GM12878 (cell line): Measurements from ENCODE around the gene NLGN1.

ENCODE experiments used
- EGR1 ChIP-seq, 2 experiments: IDR thresholded peaks; 1 replicate in 1 of 2; 2 replicates in 1 of 2; pipeline ENCODE4 v1.6.1; 2011 to 2012; ENCODE audit warnings: low read depth in 2 of 2, low read length in 2 of 2, borderline replicate concordance in 1 of 2, mild to moderate bottlenecking in 1 of 2, moderate library complexity in 1 of 2
- EP300 ChIP-seq, 2 experiments: fragments of 150-350 bp in 1 of 2; IDR thresholded peaks; 2 replicates each; pipeline ENCODE4 v1.6.1; 2011 to 2012; ENCODE audit warnings: low read depth in 2 of 2, low read length in 2 of 2, borderline replicate concordance in 1 of 2, improper control_type of control experiment in 1 of 2, inconsistent platforms in 1 of 2; ENCODE audit not compliant: control insufficient read depth in 1 of 2
- JUND ChIP-seq: IDR thresholded peaks from 2 replicates; pipeline ENCODE4 v1.6.1; 2012; ENCODE audit warnings: low read depth, mild to moderate bottlenecking, low read length, improper control_type of control experiment, moderate library complexity
- NRF1 ChIP-seq: conservative IDR thresholded peaks from 2 replicates; pipeline ENCODE4 v1.6.1; 2011; ENCODE audit warnings: mild to moderate bottlenecking, low read depth, low read length, improper control_type of control experiment
- POLR2AphosphoS2 ChIP-seq: IDR thresholded peaks from 2 replicates; pipeline ENCODE4 v1.6.1; 2011; ENCODE audit warnings: low read depth, mild to moderate bottlenecking, low read length, improper control_type of control experiment, moderate library complexity
- STAT3 ChIP-seq: IDR thresholded peaks from 2 replicates; pipeline ENCODE4 v1.6.1; 2011; ENCODE audit warnings: low read depth, low read length, improper control_type of control experiment
- SUZ12 ChIP-seq: fragments of 200-600 bp; sonication (generic); IDR thresholded peaks from one replicate; pipeline ENCODE4 v1.6.1; 2018; ENCODE audit warnings: antibody characterized with exemption, mild to moderate bottlenecking; ENCODE audit not compliant: unreplicated experiment
- TF ChIP-seq, protein P1 (sequence below), 3 experiments: IDR thresholded peaks in 2 of 3; conservative IDR thresholded peaks in 1 of 3; 2 replicates each; pipeline ENCODE4 v1.5.1; 2011; ENCODE audit warnings: low read depth in 3 of 3, low read length in 3 of 3, mild to moderate bottlenecking in 3 of 3, control low read depth in 2 of 3, moderate library complexity in 2 of 3, inconsistent platforms in 1 of 3, mixed read lengths in 1 of 3; ENCODE audit not compliant: control insufficient read depth in 2 of 3, insufficient read depth in 1 of 3; ENCODE audit errors: extremely low read depth in 1 of 3
- TF ChIP-seq, protein P2 (sequence below): IDR thresholded peaks from 2 replicates; pipeline ENCODE4 v1.6.1; 2012; ENCODE audit warnings: low read depth, low read length, improper control_type of control experiment

DNA sequence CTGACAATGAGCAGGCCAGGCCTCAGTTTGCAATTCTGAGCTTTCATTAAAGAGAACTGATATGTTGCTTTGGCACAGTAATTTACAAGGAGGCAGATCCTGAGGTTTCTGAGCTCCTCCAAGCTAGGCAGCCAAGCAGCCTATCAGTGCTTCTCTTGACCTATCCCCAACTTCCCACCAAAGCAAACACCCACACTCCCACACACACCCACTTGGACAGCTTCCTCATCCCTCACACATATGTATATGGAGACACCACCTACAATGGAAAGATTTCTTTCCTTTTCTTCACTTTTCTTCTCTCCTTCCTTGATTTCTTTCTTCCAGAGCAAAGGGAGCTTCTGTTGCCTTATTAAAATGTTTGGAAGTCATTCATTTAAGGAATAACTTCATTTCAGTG, 217.0 kb downstream of the NLGN1 start:
- TF ChIP-seq, protein P1, sequence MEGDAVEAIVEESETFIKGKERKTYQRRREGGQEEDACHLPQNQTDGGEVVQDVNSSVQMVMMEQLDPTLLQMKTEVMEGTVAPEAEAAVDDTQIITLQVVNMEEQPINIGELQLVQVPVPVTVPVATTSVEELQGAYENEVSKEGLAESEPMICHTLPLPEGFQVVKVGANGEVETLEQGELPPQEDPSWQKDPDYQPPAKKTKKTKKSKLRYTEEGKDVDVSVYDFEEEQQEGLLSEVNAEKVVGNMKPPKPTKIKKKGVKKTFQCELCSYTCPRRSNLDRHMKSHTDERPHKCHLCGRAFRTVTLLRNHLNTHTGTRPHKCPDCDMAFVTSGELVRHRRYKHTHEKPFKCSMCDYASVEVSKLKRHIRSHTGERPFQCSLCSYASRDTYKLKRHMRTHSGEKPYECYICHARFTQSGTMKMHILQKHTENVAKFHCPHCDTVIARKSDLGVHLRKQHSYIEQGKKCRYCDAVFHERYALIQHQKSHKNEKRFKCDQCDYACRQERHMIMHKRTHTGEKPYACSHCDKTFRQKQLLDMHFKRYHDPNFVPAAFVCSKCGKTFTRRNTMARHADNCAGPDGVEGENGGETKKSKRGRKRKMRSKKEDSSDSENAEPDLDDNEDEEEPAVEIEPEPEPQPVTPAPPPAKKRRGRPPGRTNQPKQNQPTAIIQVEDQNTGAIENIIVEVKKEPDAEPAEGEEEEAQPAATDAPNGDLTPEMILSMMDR (IDR thresholded peaks at IDR 0.05 in 2 of 3, conservative IDR thresholded peaks at IDR 0.05 in 1 of 3; ENCODE audit: control insufficient read depth in 2 of 3, extremely low read depth in 1 of 3, insufficient read depth in 1 of 3, low read depth in 3 of 3, low read length in 3 of 3) = no peak
- TF ChIP-seq SUZ12 = no peak
- no peak for TF ChIP-seq POLR2AphosphoS2
- TF ChIP-seq, protein P2, sequence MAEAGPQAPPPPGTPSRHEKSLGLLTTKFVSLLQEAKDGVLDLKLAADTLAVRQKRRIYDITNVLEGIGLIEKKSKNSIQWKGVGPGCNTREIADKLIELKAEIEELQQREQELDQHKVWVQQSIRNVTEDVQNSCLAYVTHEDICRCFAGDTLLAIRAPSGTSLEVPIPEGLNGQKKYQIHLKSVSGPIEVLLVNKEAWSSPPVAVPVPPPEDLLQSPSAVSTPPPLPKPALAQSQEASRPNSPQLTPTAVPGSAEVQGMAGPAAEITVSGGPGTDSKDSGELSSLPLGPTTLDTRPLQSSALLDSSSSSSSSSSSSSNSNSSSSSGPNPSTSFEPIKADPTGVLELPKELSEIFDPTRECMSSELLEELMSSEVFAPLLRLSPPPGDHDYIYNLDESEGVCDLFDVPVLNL = no peak
- TF ChIP-seq NRF1 = no peak
- TF ChIP-seq STAT3 = no peak
- TF ChIP-seq EP300 (IDR thresholded peaks at IDR 0.05; ENCODE audit: borderline replicate concordance in 1 of 2, control insufficient read depth in 1 of 2, low read depth in 2 of 2, low read length in 2 of 2) = no peak
- no peak for TF ChIP-seq EGR1 (IDR thresholded peaks at IDR 0.05; ENCODE audit: borderline replicate concordance in 1 of 2, low read depth in 2 of 2, low read length in 2 of 2)
- TF ChIP-seq JUND = no peak
